ENCODE data around the gene RAF1.

RAF1 gene

DNA sequence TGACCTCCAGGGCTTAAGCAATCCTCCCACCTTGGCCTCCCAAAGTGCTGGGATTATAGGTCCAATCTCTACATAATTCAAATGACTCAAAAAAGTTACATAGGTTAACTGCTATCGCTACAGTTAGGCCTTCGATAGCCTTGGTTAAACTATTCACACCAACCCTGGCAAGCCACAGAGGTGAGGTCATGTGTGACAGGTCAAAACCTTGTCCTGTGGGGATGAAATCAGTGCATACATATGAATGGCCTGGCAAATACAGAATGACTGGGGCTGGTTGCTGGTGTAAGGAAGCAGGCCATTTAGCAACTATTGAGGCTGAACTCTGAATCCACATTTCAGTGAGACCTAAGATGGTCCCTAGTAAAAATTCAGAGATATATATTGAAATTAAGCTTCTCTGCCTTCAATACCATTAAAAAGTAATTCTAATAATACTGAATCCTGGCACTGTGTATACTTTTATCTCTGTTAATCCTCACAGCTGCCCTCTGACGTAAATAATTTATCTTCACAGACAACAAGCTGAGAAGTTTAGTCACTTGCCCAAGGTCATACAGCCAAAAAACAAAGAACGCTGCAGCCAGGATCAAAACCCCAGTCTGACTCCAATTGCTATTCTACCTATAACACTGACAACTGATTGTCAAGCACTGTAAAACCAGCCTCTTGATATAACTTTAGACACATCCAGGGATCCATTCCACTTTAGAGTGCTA is 71.8 kb downstream of the RAF1 start:
- DNase-seq (ENCODE audit: low read depth, low spot score), result no peak

DNA sequence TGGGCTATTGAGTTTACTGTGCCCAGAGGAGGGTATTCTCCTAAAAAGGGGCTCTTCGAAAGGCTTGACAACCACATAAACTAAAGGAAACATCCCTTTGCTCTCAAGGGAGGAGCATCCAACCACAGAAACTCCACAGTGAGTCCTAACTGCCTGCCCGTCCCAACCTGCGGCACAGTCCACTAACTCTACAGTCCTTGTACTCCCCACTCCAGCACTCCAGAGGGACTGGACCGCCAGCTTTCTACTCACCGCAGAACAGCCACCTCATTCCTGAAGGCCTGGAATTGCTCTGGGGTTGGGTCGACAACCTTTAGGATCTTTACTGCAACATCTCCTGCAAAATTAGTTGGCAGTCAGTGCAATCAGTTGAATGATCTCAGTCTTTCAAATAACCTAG is 72.5 kb downstream of the RAF1 start:
- no peak for DNase-seq (ENCODE audit: low read depth, low spot score)

- DNase-seq (ENCODE audit: low read depth, low spot score), result no peak
Observed at GRCh38 chr3:12590096-12590495, 73.8 kb downstream of the RAF1 start.

DNA sequence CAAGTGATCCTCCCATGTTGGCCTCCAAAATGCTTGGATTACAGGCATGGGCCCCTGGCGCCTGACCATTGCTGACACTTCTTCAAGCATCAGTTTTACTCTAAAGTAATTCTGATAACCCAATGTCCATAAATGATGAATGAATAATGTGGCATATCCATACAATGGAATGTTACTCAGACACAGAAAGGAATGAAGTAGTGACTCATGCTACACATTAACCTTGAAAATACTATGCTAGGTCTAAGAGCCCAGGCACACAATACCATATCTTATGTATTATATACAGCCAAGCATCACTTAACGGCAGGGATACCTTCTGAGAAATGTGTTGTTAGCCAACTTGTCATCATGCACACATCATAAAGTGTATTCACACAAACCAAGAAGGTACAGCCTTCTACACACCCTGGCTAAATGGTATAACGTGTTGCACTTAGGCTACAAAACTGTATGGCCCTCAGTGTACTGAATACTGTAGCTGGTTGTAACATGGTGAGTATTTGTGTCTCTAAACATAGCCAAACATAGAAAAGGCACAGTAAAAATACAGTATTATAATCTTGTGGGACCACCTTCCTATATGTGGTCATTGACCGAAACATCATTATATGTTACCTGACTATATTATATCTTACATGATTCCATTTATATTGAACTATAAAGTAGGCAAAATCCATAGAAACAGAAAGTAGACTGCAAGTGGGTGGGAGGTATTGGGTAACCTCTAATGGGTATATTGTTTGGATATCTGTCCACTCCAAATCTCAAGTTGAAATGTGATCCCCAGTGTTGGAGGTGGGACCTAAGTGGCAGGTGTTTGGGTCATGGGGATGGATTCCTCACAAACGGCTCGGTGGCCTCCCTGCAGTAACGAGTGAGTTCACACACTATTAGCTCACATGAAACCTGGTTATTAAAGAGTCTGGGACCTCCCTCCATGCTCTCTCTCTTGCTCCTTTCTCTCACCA is 75.6 kb downstream of the RAF1 start:
- DNase-seq (ENCODE audit: low read depth, low spot score), result no peak

DNA sequence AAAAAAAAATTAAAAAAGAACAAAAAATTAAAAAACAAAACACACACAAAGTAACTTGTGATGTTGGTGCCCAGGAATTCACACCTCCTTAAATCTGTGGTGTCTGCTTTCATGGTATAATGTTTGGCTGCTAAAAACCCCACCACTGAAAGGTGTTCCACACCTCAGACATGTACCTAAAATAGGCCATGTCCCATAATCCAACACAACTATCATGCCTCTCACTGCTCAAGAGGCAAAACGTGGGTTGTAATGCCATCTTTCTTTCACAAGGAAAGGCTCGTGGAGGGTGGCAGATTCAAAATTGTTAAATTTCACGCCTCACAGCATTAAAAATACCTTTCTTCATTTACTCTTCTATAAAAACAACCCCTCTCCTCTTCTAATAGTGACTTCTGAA is 77.5 kb downstream of the RAF1 start:
- DNase-seq (ENCODE audit: low read depth, low spot score), result no peak

DNA sequence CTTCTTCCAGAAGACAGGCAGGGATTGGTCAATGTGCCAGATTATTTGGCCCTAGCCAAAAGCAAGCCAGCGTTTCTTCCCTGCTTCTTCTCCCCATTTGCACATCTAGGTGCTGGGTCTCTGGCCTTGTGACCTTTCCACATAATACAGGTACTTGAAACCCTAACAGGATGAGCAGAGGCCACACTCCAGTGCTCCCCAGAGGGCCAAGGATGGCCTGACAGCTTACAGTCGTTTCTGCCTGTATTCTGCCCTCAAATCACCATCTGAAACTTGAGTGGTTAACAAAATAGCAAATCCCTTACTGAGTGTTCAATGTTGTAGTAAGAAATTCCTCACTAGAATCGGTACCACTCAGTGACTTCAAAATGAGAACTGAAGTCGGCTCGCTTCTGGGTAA is 77.9 kb downstream of the RAF1 start:
- DNase-seq (ENCODE audit: low read depth, low spot score), result no peak

DNA sequence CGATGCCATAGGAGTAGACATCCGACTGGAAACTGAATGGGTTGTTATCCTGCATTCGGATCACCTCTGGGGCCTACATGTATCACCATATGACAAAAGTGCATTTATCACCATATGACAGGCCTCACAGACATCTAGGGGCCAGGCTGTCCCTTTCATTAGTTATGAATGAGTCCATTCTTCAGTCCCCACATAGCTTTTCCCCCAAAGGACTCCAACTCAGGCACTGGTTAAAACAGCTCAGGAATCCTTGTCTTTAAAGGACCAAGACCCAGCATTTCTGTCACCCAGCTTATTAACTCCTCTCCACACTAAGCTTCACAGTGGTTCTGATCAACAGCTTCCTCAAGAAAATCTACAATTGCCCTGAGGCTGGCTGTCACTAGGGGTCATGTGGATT is 78.7 kb downstream of the RAF1 start:
- no peak for DNase-seq (ENCODE audit: low read depth, low spot score)

- DNase-seq (ENCODE audit: low read depth, low spot score), result no peak
Observed at GRCh38 chr3:12584083-12584482, 79.8 kb downstream of the RAF1 start.

- DNase-seq (ENCODE audit: low read depth, low spot score), result no peak
Observed at GRCh38 chr3:12583280-12583679, 80.6 kb downstream of the RAF1 start.

DNA sequence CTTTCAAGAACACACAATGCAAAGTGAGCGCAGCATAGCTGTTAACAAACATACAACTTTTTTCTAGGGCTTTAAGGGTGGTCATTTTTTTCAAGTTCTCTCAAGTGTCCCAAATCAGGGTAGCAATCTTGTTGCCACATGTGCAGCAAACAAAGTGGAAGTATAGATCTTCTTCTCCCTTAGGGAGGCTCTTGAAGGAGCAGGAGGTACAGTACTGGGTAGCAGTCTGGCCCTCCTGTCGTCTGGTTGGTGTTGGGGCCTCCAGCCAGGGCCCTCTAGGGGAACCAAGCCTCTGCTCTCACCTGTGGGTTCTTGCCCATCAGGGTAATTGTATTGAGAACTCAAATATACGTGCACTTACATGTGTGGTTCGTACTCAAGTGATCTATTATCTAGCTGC is 81.2 kb downstream of the RAF1 start:
- no peak for DNase-seq (ENCODE audit: low read depth, low spot score)

- DNase-seq (ENCODE audit: low read depth, low spot score), result no peak
Observed at GRCh38 chr3:12579905-12580304, 84.0 kb downstream of the RAF1 start.

DNA sequence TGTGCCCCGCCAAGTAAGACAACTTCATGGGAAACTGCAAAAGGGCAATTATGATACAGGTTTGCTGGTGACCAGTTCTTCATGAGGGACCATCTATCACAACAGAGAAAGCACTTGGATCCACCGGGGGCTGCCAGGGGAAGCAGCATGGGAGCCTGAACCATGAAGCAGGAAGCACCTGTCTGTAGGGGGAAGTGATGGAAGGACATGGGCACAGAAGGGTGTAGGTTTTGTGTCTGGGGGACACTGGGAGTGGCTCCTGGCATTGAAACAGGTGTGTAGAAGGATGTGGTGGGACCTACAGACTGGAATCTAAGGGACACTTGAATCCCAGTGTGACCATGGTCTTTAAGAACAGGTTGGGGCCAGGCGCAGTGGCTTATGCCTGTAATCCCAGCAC is 84.5 kb downstream of the RAF1 start:
- no peak for DNase-seq (ENCODE audit: low read depth, low spot score)

DNA sequence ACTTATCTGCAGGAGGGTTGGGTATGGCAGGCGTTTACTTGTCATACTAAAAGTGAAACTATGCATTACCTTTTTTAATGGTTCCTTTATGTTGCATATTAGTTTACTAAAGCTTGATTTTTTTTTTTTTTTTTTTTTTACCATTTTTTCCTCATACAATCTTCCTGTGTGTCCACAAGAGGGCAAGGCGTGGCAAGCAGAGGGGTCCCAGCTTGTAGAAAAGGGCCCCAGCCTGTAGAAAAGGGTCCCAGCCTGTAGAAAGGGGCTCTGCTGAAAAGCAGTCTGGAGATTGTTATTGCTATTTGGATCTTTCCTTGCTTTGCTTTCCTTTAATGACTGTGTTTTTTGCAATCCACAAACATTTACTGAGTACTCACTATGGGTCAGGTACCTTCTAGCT is 85.2 kb downstream of the RAF1 start:
- no peak for DNase-seq (ENCODE audit: low read depth, low spot score)

- DNase-seq (ENCODE audit: low read depth, low spot score), result no peak
Observed at GRCh38 chr3:12577379-12577778, 86.5 kb downstream of the RAF1 start.

- DNase-seq (ENCODE audit: low read depth, low spot score), result no peak
Observed at GRCh38 chr3:12574661-12575060, 89.3 kb downstream of the RAF1 start.

DNA sequence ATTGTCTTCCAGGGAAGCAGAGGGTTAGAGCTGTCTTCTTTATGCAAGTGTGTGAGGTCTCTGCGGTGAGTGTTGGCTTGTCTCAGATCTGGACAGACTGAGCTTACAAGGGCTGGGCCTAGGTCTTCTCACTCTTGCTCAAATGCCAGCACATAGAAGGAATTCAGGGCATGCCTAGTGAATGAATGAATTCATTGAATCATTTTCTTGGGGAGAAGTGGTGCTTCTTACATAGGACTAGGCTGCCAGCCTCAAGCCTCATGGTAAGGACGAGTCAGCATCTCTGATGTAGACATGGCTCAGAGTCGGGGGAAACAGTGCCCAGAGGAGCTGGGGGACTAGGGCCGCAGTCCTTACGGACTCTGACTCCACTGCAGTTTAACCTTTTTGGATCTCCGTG is 89.8 kb downstream of the RAF1 start:
- DNase-seq (ENCODE audit: low read depth, low spot score), result no peak

- no peak for DNase-seq (ENCODE audit: low read depth, low spot score)
Observed at GRCh38 chr3:12571986-12572385, 91.9 kb downstream of the RAF1 start.

GRCh38 chr3:12569836-12570235 is 94.1 kb downstream of the RAF1 start:
- no peak for DNase-seq (ENCODE audit: low read depth, low spot score)

DNA sequence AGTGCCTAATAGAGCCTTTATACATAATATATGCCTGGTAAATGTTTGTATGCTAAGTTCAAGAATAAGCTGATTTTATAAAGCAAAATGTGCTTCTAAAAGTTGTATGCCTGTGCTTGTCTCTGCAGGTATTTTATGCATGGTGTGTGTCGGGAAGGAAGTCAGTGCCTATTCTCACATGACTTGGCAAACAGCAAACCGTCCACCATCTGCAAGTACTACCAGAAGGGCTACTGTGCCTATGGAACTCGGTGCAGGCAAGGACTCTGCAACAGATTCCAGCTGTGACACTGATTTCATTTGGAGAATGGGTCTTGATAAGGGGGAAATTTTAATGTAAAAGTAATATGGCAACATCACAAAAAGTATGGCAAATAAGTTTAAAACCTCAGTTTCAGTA is 95.2 kb downstream of the RAF1 start:
- DNase-seq (ENCODE audit: low read depth, low spot score), result no peak

GRCh38 chr3:12566976-12567375 is 96.9 kb downstream of the RAF1 start:
- DNase-seq (ENCODE audit: low read depth, low spot score), result no peak

- no peak for DNase-seq (ENCODE audit: low read depth, low spot score)
Observed at GRCh38 chr3:12562451-12562850, 101.5 kb downstream of the RAF1 start.

DNA sequence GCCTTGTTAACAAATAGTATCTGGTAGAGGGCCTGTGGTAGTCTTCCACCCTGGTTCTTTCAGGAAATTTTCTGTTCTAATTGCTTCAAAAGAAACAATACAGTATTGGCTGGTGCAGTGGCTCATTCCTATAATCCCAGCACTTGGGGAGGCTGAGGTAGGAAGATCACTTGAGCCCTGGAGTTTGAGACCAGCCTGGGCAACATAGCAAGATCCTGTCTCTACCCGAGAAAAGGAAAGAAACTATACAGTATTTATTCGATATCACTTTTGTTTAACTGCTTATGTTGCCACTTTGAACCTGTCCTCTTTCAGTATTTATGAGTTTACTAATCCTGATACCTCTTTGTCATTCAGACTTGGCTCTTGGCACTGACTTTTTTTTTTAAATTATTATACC is 102.5 kb downstream of the RAF1 start:
- no peak for DNase-seq (ENCODE audit: low read depth, low spot score)
